SU-DHL-6 (cell line): ENCODE data around the gene TMOD1.

Experiments used
- EZH2phosphoT487 ChIP-seq: fragments of 200-600 bp; sonication (generic), shearing (Covaris generic); conservative IDR thresholded peaks from 2 replicates; pipeline ENCODE4 v1.6.1; 2018; ENCODE audit warnings: mild to moderate bottlenecking, antibody characterized with exemption, low read length, moderate library complexity, mixed read lengths
- TF ChIP-seq, protein P1 (sequence below): fragments of 200-600 bp; sonication (generic); IDR thresholded peaks from one replicate; pipeline ENCODE4 v1.5.1; 2017; ENCODE audit warnings: antibody characterized with exemption, mild to moderate bottlenecking, low read length, moderate library complexity; ENCODE audit not compliant: insufficient read depth, poor library complexity, severe bottlenecking

DNA sequence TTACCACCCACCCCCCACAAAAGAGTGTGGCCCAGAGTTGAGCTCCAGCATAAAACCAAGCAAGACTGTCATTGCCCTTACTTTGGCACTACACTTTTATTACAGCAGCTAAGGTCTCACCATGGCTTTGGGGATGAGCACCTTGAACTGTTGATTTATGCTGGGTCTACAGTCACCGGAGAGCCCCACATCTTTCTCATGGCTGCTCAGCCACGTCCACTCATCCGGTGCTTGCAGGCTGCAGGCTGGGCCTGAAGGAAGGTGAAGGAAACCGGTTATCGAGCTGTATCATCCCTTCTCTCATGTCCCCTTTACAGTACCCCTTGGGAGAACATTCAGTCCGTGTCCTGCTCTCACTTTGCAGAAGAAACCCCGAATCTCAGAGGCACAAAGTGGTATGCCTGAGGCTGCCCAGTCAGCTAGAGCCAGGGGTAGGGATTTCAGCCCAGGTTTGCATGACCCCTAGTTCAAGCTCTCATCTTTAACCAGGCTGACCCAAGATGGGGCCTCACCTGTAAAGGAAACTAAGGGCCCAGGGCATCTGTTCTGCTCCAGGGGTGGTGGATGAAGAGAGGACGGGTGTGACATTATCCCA, 11.6 kb downstream of the TMOD1 start:
- TF ChIP-seq, protein P1, sequence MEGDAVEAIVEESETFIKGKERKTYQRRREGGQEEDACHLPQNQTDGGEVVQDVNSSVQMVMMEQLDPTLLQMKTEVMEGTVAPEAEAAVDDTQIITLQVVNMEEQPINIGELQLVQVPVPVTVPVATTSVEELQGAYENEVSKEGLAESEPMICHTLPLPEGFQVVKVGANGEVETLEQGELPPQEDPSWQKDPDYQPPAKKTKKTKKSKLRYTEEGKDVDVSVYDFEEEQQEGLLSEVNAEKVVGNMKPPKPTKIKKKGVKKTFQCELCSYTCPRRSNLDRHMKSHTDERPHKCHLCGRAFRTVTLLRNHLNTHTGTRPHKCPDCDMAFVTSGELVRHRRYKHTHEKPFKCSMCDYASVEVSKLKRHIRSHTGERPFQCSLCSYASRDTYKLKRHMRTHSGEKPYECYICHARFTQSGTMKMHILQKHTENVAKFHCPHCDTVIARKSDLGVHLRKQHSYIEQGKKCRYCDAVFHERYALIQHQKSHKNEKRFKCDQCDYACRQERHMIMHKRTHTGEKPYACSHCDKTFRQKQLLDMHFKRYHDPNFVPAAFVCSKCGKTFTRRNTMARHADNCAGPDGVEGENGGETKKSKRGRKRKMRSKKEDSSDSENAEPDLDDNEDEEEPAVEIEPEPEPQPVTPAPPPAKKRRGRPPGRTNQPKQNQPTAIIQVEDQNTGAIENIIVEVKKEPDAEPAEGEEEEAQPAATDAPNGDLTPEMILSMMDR = no peak
- TF ChIP-seq EZH2phosphoT487 = no peak
